Measurements from ENCODE around the gene PRDX3.
A peak's percentile ranks its signal among the peaks of the same experiment; 100 is the strongest.
"Not testable (repeated sequence)": the region's sequence is repeated elsewhere in the genome, so short reads cannot be mapped to it uniquely, and the experiment has no call there.

PRDX3 gene

GRCh38 chr10:119206603-119207365 lies 28.2 kb upstream of the PRDX3 start:
- DNase-seq (ENCODE audit: low spot score): peak; percentile 87

GRCh38 chr10:119205894-119206602 lies 27.4 kb upstream of the PRDX3 start:
- DNase-seq (ENCODE audit: low spot score): no peak

DNA sequence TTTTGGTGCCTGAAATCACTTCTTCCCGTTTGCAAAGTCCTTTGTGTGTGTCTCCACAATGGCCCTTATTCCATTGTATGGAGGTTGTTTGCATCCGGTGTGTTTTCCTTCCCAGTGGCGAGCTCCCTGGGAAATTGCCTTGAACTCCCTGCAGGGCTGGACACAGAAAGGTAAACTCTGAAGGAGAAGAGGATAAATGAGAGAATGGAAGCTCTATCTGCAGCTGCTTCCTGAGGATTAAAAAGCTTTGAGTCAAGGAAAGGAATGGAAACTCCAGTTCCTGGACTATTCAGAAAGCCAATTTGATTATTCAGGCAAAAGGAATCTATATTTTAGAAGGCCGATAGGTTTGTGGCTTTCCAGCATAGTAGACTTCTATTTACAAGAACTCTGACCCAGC lies 24.4 kb upstream of the PRDX3 start:
- DNase-seq (ENCODE audit: low spot score): no peak

GRCh38 chr10:119201233-119201632 lies 22.6 kb upstream of the PRDX3 start:
- no peak for DNase-seq (ENCODE audit: low spot score)

GRCh38 chr10:119199231-119199992 lies 20.8 kb upstream of the PRDX3 start:
- DNase-seq (ENCODE audit: low spot score): peak; percentile 80

- DNase-seq (ENCODE audit: low spot score): no peak
Observed at GRCh38 chr10:119198438-119198837, 19.8 kb upstream of the PRDX3 start.

GRCh38 chr10:119197921-119198320 lies 19.3 kb upstream of the PRDX3 start:
- DNase-seq (ENCODE audit: low spot score): no peak

- no peak for DNase-seq (ENCODE audit: low spot score)
Observed at GRCh38 chr10:119191881-119192280, 13.3 kb upstream of the PRDX3 start.

DNA sequence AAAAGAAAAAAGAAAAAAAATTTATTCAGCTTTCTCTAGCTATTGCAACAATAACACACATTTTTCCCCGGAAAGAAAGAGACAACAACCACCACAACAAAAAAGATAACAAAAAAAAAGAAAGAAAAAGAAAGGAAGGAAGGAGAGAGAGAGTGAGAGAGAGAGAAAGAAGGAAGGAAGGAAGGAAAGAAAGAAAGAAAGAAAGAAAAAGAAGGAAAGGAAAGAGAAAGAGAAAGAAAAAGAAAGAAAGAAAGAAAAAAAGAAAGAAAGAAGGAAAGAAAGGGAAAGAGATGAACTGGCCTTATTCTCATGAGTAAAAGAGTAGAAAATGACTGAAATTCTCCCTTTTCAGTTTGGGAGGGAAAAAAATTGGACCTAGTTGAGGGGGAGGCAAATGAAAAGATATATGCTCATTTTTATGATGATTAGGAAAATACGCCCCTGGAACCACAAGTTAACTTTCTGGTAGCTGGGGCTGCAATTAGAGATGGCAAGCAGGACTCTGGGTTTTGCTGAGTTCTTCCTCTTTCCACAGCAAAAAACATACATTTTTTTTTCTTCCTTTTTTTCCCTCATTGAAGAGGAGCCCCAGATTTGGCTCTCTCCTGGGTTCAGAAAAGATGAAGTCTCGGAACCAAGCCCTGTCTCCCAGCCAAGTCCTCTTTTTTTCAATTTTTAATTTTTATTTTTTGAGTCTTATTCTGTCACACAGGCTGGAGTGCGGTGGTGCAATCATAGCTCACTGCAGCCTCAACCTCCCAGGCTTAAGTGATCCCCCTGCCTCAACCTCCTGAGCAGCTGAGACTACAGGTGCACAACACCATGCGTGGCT lies 12.6 kb upstream of the PRDX3 start:
- DNase-seq (ENCODE audit: low spot score): no peak

- DNase-seq (ENCODE audit: low spot score): peak; percentile 91
Observed at GRCh38 chr10:119190353-119190752, 11.7 kb upstream of the PRDX3 start.

DNA sequence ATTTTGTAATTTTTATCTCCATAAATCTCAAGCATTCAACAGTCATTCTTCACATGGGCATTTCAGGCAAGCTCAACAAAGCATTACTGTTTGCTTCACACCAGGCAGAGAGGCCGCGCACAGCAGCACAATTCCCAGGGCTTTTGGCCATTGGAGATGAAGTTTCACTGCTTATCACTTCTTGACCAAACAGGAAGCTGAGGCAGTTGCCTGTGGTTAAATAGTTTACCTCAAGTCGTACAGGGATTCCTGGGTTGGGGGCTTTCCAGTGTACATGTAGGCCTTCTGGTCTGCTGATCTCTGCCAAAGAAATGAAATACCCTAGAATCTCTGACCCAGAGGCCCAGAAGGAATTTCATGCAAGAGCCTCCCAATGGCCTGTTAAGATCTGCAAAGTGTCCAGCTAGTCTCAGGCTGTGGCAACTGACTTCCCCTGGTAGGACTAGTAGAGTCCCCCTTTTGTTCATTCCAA lies 11.2 kb upstream of the PRDX3 start:
- DNase-seq (ENCODE audit: low spot score): no peak

- no peak for DNase-seq (ENCODE audit: low spot score)
Observed at GRCh38 chr10:119183664-119184412, 5.2 kb upstream of the PRDX3 start.

- not testable (repeated sequence) for DNase-seq (ENCODE audit: low spot score)
Observed at GRCh38 chr10:119180850-119181400, 2.3 kb upstream of the PRDX3 start.

DNA sequence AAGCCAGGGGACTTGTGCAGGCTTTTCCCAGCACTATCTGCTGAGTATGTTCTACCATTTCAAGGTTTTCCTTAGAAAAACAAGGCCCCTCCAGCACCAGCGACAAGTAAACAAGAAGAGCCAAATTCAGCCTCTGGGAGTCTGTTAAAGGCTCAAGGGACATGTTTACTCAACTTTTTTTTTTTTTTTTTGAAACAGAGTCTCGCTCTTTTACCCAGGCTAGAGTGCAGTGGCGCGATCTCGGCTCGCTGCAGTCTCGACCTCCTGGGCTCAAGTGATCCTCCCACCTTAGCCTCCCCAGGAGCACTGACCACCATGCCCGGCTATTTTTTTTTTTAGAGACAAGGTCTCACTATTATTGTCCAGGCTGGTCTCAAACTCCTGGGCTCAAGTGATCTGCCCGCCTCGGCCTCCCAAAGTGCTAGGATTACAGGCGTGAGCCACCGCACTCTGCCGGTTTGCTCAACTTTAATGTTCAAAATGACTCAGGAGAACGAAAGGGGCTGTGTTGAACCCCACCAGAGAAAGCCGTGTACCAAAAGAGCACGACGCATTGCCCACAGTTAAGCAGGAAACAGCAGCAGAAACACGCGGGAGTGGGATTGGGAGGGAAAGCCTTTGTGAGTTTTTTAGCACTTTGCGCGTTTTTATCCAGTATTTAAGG lies 772 bp downstream of the PRDX3 start:
- no peak for DNase-seq (ENCODE audit: low spot score)

GRCh38 chr10:119176166-119176565 lies 2.4 kb downstream of the PRDX3 start:
- no peak for DNase-seq (ENCODE audit: low spot score)

- DNase-seq (ENCODE audit: low spot score): no peak
Observed at GRCh38 chr10:119174109-119174508, 4.5 kb downstream of the PRDX3 start.

GRCh38 chr10:119167041-119167440 lies 11.6 kb downstream of the PRDX3 start:
- no peak for DNase-seq (ENCODE audit: low spot score)

DNA sequence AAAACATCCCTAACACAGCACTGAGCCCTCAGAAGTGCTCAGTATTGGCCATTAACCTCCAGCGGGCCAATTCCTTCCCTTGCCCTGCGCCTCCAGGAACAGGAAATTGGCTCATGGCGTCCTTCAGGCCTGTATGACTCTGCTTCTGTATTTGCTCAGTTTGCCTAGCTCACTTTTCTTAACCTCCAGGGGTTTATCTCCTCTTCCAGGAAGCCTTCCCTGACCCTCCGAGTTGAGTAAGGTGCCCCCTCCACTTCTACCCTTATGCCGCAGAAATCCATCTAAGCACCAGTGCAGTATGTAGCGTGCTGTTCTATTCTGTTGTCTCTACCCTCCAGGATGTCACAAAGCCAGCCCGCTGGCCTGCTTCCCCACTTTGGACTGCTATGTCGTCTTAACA lies 12.0 kb downstream of the PRDX3 start:
- DNase-seq (ENCODE audit: low spot score): no peak

GRCh38 chr10:119166118-119166500 lies 12.5 kb downstream of the PRDX3 start:
- no peak for DNase-seq (ENCODE audit: low spot score)
